HG03025 (cell line): ENCODE data around the gene SBK3.
"Not testable (repeated sequence)": the region's sequence is repeated elsewhere in the genome, so short reads cannot be mapped to it uniquely, and the experiment has no call there.

Experiments
- ATAC-seq: cut with Tn5 transposase; IDR thresholded peaks from one replicate; pipeline ENCODE4 v1.9.1; 2021; ENCODE audit warnings: mild to moderate bottlenecking, moderate library complexity; ENCODE audit not compliant: unreplicated experiment, low FRiP score

SBK3 gene

DNA sequence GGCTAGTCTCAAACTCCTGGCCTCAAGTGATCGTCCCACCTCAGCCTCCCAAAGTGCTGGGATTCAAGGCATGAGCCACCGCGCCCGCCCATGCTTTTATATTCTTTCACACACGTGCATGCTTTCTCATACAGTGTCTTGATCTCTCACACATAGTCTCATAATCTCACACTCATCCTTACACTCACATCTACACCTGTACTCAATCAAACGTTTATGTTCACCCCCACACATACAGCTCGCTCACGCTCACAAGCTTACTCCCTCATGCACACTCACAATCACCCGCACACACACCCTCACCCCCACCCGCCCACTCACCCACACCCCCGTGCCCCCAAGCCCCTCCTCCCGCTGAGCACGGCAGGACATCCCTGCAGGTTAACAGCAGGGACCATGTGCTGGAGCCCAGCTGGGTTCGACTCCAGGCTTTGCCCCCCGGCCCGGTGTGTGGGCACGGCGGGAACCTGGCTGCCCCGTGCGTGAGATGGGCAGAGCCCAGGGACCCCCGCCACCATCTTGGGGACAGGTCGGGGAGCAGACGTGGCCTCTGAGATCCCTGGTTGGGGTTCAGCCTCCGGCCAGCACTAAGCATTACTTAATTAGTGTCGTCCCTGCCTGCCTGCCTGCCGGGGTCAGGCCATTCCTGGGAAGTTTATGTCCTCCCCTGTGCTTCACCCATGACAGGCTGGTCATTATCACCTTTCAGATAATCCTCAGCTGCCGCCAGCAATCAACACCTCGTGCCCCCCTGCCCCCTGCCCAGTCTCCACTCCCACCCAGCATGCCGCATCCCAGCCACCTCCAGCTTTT, 19.8 kb downstream of the SBK3 start:
- ATAC-seq: no peak

DNA sequence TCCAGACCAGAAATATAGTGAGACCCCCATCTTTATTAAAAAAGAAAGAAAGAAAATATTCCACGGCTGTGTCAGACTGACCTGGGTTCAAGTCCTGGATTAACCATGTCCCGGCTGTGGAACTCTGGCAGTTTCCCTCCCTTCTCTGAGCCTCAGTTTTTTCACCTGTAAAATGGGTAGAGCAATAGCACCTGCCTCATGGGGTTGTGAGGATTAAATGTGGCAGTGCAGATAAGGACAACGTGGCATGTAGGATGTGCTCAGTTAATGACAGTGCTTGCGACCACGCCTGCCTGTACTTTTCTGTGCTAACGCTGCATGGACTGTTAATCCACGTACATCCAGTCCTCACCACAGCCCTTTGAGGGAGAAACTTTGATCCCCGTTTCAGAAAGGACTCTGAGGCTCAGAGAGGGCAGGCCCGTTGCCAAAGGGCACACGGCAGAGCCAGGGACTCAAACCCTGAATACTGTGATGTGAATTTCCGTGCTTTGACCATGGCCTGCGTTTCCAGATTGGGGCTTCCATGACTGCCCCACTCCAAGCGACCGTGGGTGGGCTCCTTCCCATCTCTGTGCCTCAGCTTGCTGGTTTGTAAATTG, 24.6 kb downstream of the SBK3 start:
- no peak for ATAC-seq

DNA sequence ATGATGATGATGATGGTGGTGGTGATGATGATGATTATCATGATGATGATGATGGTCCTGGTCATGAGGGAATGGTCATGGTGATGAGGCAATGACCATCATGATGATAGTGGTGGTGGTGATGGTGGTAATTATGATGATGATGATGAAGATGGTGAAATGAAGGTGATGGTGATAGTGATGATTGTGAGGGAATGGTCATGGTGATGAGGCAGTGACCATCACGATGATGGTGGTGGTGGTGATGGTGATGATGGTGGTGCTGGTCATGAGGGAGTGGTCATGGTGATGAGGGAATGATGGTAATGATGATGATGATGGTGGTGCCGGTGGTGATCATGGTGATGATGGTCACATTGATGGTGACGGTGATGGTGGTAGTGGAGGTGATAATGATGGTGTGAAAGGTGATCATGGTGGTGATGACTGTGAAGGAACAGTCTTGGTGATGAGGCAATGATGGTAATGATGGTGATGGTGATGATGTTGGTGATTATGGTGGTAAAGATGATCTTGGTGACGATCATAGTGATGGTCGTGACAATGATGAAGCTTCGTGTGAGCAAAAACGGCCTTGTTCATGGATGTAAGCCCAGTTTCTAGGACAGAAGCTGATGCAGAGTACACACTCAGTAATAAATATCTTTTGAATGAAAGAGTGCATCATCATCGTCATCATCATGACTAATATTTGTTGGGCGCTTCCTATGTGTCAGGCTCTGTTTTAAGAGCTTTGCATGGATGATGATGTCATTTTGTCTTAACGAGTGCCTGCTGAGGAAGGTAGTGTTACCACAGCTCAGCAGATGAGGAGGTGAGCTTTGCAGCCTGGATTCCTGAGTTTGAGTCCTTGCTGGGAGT, 25.7 kb downstream of the SBK3 start:
- ATAC-seq: no peak

DNA sequence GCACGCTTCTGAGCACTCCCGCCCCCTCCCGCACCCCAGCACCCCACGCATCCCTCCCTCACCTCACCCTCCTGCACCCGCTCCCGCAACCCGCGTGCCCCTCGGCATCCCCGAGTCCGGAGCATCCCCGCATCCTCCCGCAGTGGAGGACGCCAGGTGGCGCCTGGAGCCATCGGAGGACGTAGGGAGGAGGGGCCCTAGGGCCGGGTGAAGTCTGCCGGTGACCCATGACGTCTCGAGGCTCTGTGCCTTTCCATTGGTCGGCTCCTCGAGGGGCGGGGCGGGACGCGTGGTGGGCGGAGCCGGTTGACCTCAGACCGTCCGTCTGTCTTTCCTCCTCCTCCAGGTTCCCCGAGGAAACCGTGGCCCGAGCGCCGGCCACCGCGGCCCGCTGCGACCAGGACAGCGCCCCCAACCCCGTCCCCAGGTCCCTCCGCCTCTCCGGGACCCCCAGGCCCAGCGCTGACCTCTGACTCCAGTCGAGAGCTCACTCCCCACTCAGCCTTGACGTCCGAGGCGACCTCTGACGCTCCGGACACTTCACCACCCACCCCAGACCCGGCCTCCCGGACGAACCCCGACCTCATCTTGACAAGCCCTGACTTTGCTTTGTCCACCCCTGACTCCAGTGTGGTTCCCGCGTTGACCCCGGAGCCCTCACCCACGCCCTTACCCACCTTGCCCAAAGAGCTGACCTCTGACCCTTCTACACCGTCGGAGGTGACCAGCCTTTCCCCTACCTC, 28.3 kb downstream of the SBK3 start:
- peak; percentile 87 for ATAC-seq

DNA sequence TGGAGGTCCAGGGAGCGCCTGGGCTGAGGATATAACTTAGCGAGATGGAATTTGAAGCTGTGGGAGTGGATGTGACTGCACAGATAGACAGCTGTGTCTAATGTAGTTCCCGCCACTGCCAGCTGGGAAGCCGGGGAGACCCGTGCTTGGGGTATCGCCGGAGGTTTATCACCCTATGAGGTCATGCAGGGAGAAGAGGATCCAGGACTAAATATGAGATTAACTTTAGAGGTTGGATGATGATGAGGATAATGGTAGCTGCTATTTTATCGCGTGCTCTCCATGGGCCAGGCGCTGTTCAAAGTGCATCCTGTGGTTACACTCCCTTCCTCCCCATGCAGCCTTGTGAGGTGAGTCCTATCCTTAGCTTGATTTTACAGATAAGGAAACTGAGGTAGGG, 37.2 kb downstream of the SBK3 start:
- no peak for ATAC-seq

DNA sequence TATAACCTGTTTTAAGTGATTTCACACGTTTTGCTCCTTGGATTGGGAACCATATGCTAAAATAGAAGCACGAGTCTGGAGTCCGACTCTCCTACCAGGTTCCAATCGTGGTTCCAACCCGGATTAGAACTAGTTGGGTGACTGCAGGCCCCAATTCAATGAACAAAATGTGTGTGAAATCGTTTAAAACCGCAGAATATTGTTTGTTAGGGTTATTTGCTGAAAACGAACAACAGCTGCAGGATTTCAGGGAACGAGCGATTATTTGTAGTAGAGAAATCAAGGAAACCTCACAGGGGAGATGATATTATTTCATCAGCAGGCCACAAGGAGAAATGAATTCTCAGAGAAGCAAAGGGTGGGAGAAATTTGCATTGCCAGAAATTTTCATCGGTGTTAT, 40.4 kb downstream of the SBK3 start:
- no peak for ATAC-seq

DNA sequence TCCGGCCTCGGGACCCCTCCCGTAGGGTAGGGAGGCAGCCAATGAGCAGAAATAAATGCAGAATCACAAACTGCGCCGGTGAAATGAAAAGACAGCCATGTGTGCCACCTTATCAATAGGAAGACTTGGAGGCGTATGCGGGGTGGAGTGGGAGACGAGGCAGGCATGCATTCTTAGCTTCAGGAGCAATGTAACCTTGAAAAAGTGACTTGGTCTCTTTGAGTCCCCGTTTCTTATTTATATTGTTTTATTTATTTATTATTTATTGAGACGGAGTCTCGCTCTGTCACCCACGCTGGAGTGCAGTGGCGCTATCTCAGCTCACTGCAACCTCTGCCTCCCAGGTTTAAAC, 41.1 kb downstream of the SBK3 start:
- no peak for ATAC-seq

DNA sequence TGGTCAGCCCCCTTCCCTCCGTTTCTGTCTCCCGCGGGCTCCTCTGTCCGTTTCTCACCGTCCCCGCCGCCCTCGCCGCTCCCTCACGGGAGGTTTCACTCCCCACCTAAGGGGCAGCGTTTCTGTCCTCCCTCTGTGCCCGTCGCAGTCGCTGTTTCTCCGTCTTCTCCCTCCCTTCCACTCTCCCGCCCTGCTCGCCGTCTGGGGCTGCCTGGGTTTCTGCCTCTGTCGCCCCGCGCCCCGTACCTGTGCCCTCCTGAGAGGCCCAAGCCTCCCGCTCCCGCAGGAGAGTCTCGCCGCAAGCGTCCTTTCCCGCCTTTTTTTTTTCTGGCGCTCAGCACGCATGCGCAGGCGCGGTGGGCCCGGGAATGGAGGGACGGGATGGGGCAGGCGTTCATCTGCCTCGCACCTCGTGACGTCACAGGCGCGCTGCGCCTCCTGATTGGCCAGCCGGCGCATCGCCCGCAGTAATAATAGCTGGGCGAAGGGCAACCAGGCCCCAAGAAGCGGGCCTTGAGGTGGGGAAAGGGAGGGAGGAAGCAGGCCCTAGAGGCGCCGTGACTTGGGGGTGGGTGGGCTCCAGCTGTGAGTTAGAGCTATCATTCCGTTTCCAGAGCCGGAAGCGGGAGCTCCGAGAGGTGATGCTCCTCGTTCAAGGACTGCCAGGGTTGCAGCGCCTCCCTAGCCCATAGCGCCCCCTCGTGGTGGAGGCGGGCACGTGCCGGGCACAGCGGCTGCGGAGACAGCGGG, 41.7 kb downstream of the SBK3 start:
- ATAC-seq: peak; percentile 85

DNA sequence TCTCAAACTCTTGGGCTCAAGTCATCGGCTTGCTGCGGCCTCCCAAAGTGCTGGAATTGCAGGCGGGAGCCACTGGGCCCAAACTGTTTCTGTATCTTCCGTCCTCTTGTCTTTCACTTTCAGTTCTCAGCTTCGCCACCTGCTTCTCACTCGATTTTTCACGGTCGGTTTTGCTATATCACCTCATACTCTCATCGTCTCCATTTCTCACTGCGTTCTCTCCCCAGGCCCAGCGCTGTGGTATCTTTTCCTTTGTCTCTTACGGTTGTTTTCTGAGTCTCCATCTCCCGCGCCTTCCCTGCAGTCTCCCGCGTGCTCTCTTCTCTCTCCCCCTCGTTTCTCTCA, 42.2 kb downstream of the SBK3 start:
- no peak for ATAC-seq

DNA sequence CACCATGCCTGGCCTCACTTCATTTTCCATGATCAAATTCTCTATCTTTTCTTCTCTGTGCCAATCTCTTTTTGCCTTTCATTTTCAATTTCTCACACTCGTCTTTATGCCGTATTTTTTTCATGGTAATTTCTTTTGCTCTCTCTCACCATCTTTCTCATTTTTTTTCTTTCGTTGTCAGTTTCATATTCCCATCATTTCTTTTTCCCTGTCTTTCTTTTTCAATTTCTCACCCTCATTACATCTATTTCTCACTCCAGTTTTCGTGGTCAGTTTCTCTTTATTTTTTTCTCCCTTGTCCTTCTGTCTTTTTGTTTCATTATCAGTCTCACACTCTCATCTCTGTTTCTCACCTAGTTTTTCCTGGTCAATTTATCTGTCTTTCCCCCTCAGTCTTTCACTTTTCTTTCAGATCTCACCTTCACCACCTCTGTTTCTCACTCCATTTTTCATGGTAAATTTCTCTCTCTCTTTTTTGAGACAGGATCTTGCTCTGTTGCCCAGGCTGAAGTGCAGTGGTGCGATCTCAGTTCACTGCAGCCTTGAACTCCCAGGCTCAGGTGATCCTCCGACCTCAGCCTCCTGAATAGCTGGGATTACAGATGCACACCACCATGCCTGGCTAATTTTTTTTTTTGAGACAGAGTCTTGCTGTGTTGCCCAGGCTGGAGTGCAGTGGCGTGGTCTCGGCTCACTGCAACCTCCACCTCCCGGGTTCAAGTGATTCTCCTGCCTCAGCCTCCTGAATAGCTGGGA, 43.0 kb downstream of the SBK3 start:
- no peak for ATAC-seq

DNA sequence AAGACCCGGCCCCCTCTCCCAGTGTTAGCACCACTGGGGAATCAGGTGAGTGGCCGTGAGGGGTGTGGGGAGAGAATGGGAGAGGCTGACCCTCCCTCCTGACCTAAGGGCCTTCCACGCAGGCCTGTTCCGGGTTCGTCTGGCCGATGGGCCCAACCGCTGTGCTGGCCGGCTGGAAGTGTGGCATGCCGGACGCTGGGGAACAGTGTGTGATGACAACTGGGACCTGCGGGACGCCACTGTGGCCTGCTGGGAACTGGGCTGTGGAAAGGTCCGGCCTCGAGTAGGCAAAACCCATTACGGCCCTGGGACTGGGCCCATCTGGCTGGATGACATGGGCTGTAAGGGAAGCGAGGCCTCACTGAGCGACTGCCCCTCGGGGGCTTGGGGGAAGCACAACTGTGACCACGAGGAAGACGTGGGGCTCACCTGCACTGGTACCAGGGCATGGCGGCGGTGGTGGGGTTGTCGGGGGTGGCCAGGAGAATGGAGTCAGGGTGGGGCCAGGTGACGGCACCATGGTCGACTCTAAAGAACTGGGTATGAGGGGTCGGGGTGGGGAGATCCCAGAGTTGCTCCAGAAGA, 44.9 kb downstream of the SBK3 start:
- ATAC-seq: no peak

DNA sequence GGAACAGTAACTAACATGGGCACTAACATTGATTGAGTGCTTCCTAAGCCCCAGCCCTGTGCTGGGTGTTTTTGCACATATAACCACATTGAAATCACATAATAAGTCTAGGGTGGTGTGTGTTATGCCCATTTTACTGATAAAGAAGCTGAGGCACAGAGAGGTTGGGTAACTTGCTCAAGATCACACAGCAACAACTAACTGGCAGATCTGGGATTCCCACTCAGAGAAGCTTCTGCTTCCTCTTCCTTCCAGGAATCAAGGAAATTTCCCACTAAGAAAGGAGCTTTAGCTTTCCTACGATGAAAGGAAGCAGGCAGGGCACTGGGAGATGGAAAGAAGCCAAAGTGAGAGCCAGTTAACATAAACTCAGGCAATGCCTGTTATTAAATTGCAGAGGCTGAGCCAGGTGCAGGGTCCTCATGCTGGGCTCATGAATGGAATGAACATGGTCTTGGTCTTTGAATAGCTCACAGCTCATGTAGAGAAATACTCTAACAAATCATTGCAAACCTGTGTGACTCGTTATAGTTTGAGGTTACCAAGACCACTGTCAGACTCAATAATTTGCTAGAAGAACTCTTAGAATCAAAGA, 47.0 kb downstream of the SBK3 start:
- ATAC-seq: no peak

DNA sequence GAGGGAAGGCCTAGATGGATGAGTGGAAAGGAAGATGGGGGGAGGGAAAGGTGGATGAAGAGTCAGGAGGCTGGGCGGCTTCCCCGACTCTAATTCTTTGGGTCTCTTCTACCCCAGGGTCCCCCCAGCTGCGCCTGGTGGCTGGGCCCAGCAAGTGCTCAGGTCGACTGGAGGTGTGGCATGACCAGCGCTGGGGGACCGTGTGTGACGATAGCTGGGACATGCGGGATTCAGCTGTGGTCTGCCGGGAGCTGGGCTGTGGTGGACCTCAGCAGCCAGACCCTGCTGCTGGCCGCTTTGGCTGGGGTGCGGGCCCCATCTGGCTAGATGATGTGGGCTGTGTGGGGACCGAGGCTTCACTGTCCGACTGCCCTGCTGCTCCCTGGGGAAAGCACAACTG, 47.6 kb downstream of the SBK3 start:
- no peak for ATAC-seq

DNA sequence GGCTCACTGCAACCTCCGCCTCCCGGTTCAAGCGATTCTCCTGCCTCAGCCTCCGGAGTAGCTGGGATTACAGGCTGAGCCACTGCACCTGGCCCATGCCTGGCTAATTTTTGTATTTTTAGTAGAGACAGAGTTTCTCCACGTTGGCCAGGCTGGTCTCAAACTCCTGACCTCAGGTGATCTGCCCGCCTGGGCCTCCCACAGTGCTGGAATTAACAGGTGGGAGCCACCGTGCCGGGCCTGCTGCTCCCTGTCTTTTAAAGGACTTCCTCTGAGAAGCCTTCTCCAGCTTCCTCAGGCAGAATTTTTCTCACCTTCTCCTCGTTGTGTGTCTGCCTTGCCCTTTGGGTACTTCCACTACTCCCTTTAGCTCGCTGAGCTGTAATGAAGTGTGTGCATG, 48.5 kb downstream of the SBK3 start:
- not testable (repeated sequence) for ATAC-seq

DNA sequence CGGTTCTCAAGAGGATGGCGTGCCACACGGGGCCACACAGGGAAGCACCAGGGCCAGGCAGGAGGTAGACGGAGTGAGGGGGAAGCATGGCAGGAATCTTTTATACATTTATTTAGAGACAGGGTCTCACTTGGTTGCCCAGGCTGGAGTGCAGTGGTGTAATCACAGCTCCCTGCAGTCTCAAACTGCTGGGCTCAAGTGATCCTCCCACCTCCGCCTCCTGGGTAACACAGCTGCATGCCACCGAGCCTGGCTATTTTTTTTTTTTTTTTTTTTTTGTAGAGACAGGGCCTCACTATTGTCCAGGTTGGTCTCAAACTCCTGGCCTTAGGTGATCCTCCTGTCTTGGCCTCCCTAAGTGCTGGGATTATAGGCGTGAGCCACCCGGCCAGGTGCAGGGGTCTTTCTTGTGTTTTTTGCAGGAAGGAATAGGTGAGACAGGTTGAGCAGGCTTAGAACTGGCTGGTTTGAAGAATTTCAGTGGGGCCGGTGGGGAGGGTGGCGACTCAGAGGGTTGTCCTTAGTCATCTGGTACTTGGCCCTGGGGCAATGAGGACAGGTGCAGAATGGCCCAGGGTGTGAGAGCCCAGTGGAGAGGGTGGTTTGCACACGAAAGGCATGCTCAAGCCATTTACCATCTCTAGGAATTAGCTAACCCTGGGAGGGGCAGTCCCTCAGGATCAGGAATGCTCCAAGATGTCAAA, 49.5 kb downstream of the SBK3 start:
- no peak for ATAC-seq

DNA sequence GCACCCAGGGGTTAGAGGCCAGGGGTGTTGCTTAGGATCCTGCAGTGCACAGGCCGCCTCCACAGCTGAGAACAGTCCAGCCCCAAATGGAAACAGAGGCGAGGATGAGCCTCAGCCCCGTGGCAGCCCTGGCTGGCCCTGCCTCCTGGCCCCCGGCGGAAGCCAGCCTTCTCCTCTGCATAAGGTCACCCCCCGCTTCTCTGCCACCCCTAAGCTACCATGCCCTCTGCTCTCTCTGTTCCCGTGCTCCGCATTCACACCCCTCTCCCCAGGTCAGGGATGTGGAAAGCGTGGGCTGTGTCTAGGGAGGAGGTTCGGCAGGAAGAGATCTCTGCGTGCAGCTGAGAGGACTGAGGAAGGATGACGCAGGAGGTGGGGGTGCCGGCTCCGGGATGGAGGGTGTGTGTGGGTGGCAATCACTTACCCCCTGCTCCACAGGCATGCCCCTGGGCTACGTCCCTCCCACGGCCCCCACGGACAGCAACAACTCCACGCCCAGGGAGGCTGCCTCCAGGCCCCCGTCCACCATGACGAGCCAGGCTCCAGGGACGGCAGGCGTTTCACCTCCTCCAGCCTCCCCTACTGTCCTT, 51.1 kb downstream of the SBK3 start:
- no peak for ATAC-seq

DNA sequence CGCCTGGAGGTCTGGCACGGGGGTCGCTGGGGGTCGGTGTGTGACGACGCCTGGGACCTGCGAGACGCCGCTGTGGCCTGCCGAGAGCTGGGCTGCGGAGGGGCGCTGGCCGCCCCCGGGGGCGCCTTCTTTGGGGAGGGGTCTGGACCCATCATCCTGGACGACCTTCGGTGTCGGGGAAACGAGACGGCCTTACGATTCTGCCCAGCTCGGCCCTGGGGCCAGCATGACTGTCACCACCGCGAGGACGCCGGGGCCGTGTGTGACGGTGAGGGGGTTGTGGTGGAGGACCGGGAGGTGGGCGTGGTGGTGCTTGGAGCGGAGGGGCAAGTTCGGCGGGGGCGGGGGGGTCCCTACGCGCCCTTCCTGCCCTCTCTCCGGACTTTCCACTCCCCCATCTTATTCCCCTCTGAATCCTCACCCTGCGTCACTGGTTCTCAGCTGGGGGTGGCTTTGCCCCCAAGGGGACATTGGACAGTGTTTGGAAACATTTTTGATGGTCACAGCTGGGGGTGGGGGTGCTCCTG, 51.6 kb downstream of the SBK3 start:
- ATAC-seq: no peak
